Naive thymus-derived CD8-positive, alpha-beta T cell (primary cell): Measurements from ENCODE around the gene CYB561D1. TPM values are rescaled to one million over a fixed set of nuclear protein-coding genes. Genes with fewer than 3 reads are reported as not detected.

Experiments
- ATAC-seq, 2 donors: fragments of 150-1000 bp; cut with Tn5 transposase in 1 of 2; sonication (Bioruptor Pico), chemical (Tn5 transposase) in 1 of 2; 1 replicate in 1 of 2; 2 replicates in 1 of 2; pipeline ENCODE4 v1.10.0; 2021; ENCODE audit warnings: mild to moderate bottlenecking in 2 of 2, moderate library complexity in 2 of 2
- POLR2A ChIA-PET: fragments of 350-600 bp; sonication (Branson Sonifier 250); formaldehyde crosslinking; loops from one replicate; lab custom pipeline; 2021; ENCODE audit warnings: antibody characterized with exemption; lab: Charles Lee
- DNase-seq, 10 donors: peaks; one replicate each; pipeline versions ENCODE4 v3.0.0 to v3.0.0-alpha.2; 2020 to 2022
- H3K27ac Mint-ChIP-seq, 10 donors: one replicate each; pipeline ENCODE4 v1.8.0; 2020 to 2022; ENCODE audit warnings: mild to moderate bottlenecking in 10 of 10, mixed read lengths in 10 of 10, moderate library complexity in 4 of 10, inconsistent platforms in 1 of 10
- H3K27me3 Mint-ChIP-seq, 5 donors: one replicate each; pipeline ENCODE4 v1.8.0; 2021 to 2022; ENCODE audit warnings: mixed read lengths in 5 of 5
- H3K36me3 Mint-ChIP-seq, 3 donors: one replicate each; pipeline ENCODE4 v1.8.0; 2020 to 2022; ENCODE audit warnings: mixed read lengths in 3 of 3, mild to moderate bottlenecking in 2 of 3, inconsistent platforms in 1 of 3
- H3K4me1 Mint-ChIP-seq, 4 donors: one replicate each; pipeline ENCODE4 v1.8.0; 2021 to 2022; ENCODE audit warnings: mixed read lengths in 4 of 4
- H3K4me3 Mint-ChIP-seq, 10 donors: one replicate each; pipeline ENCODE4 v1.8.0; 2020 to 2022; ENCODE audit warnings: mild to moderate bottlenecking in 10 of 10, mixed read lengths in 10 of 10, moderate library complexity in 6 of 10, inconsistent platforms in 1 of 10
- H3K9me3 Mint-ChIP-seq, 9 donors: one replicate each; pipeline ENCODE4 v1.8.0; 2020 to 2022; ENCODE audit warnings: mixed read lengths in 9 of 9, mild to moderate bottlenecking in 3 of 9, inconsistent platforms in 1 of 9, moderate library complexity in 1 of 9
- polyA plus RNA-seq, 3 donors: library from polyadenylated mRNA; unstranded; fragments of 300-500 nt; fragmentation: Illumina TruSeq; gene quantifications; one replicate each; pipeline ENCODE4 v1.2.3, GENCODE V29; 2021
- total RNA-seq, 8 experiments: library from RNA in 2 of 8; stranded (reverse) in 2 of 8; gene quantifications; one replicate each; pipeline ENCODE4 v1.2.3 and lab custom pipeline; 2021 to 2026

CYB561D1 gene
- total and polyA plus RNA-seq, 5 experiments from 2014 or later = 12.4 to 33.6 (median 20.2) TPM

- no peaks in the 10 kb centered on the region for H3K9me3 Mint-ChIP-seq
- peak overlapping the region; percentile 94 to 100 (median 98) for H3K4me3 Mint-ChIP-seq
- DNase-seq = peak; percentile 74 to 94 (median 86)
- peak overlapping the region; percentile 95 to 100 (median 99) for H3K27ac Mint-ChIP-seq
- H3K4me1 Mint-ChIP-seq = peaks cover 15 to 56% (median 49%) of the 10 kb centered on the region in 4 donors
- POLR2A ChIA-PET = interaction anchor here (0.6 to 2.6 kb wide), 12 partner anchors 14 to 488 kb away, joined by 3 to 12 read pairs (median 5); partner anchors contain the start of genes AMPD2, ATXN7L2, CYB561D1 and GNAT2
- H3K27me3 Mint-ChIP-seq = no peaks in the 10 kb centered on the region
- peaks cover 0 to 1% (median 0%) of the 10 kb centered on the region in 3 donors for H3K36me3 Mint-ChIP-seq
- peak; percentile 47 to 56 for ATAC-seq
Observed at GRCh38 chr1:109546311-109547109, 52.6 kb downstream of the CYB561D1 start.

GRCh38 chr1:109547463-109548320, 53.8 kb downstream of the CYB561D1 start:
- Mint-ChIP-seq H3K9me3 (no peaks in the 10 kb centered on the region), H3K36me3 (peaks cover 0 to 6% (median 0%) of the 10 kb centered on the region in 3 donors)

GRCh38 chr1:109548321-109549267, 54.7 kb downstream of the CYB561D1 start, which contains the start of gene GNAI3:
Gene GNAI3 (plus strand): TSS chr1:109548615. CDS start chr1:109548721, 106 bp downstream.
- Mint-ChIP-seq H3K36me3 (peaks cover 0 to 9% (median 0%) of the 10 kb centered on the region in 3 donors), H3K27me3 (no peaks in the 10 kb centered on the region)

More at GRCh38 chr1:109547463-109548320, 53.8 kb downstream of the CYB561D1 start:
- POLR2A ChIA-PET = interaction anchor here (0.6 to 2.8 kb wide), 35 partner anchors 11 to 791 kb away, joined by 3 to 48 read pairs (median 5); partner anchors contain the start of genes AHCYL1, AMIGO1, AMPD2 and CYB561D1
- H3K27ac Mint-ChIP-seq = peak overlapping the region; percentile 95 to 100 (median 99)
- peak in 1 of 2 donors; percentile 16 for ATAC-seq
- peak overlapping the region; percentile 94 to 100 (median 98) for H3K4me3 Mint-ChIP-seq
- H3K4me1 Mint-ChIP-seq = peaks cover 18 to 59% (median 55%) of the 10 kb centered on the region in 4 donors
- no peak for DNase-seq
- no peaks in the 10 kb centered on the region for H3K27me3 Mint-ChIP-seq

More at GRCh38 chr1:109548321-109549267, 54.7 kb downstream of the CYB561D1 start, which contains the start of gene GNAI3:
- peak; percentile 90 to 92 for ATAC-seq
- peak; percentile 84 to 98 (median 94) for DNase-seq
- Mint-ChIP-seq H3K27ac (peak within 1 kb of the TSS; percentile 95 to 100 (median 99)), H3K4me1 (peaks cover 20 to 66% (median 58%) of the 10 kb centered on the region in 4 donors), H3K4me3 (peak within 1 kb of the TSS; percentile 94 to 100 (median 98)), H3K9me3 (no peaks in the 10 kb centered on the region)
- POLR2A ChIA-PET = interaction anchor here (0.6 to 2.8 kb wide), 39 partner anchors 10 to 790 kb away, joined by 3 to 48 read pairs (median 4); partner anchors contain the start of genes AHCYL1, AMIGO1, AMPD2 and ATXN7L2

Other genes starting within 250 kb of the CYB561D1 start
- gene CELSR2, start 244.6 kb upstream of the CYB561D1 start, total RNA-seq = 1 to 10 TPM; 5.4 to 6.8 TPM
- under 1 TPM; 0.20 to 0.94 (median 0.30) TPM for gene CELSR2, start 244.6 kb upstream of the CYB561D1 start, polyA plus RNA-seq
- under 1 TPM in 1 of 2 experiments, not detected in 1; 0.31 TPM for gene PSRC1, start 210.9 kb upstream of the CYB561D1 start, total RNA-seq
- gene PSRC1, start 210.9 kb upstream of the CYB561D1 start, polyA plus RNA-seq = under 1 TPM in 1 of 3 donors, not detected in 2; 0.89 TPM
- gene MYBPHL, start 187.1 kb upstream of the CYB561D1 start, total RNA-seq = not detected
- gene MYBPHL, start 187.1 kb upstream of the CYB561D1 start, polyA plus RNA-seq = not detected
- gene SORT1, start 96.2 kb upstream of the CYB561D1 start, total RNA-seq = 1 to 10 TPM; 2.2 to 2.5 TPM
- 1 to 10 TPM in 2 of 3 donors, under 1 TPM in 1; 0.43 to 1.6 (median 1.2) TPM for gene SORT1, start 96.2 kb upstream of the CYB561D1 start, polyA plus RNA-seq
- 10 to 100 TPM; 71.1 to 74.5 TPM for gene PSMA5, start 67.6 kb upstream of the CYB561D1 start, total RNA-seq
- gene PSMA5, start 67.6 kb upstream of the CYB561D1 start, polyA plus RNA-seq = 10 to 100 TPM; 73.8 to 93.9 (median 84.6) TPM
- not detected for gene SYPL2, start 27.5 kb upstream of the CYB561D1 start, total RNA-seq
- gene SYPL2, start 27.5 kb upstream of the CYB561D1 start, polyA plus RNA-seq = under 1 TPM in 1 of 3 donors, not detected in 2; 0.22 TPM
- gene ATXN7L2, start 10.2 kb upstream of the CYB561D1 start, total RNA-seq = 10 to 100 TPM; 12.7 to 14.1 TPM
- gene ATXN7L2, start 10.2 kb upstream of the CYB561D1 start, polyA plus RNA-seq = 10 to 100 TPM in 1 of 3 donors, 1 to 10 TPM in 2; 4.3 to 10.7 (median 8.6) TPM
- gene AMIGO1, start 15.6 kb downstream of the CYB561D1 start, total RNA-seq = 10 to 100 TPM; 32.8 to 33.3 TPM
- 10 to 100 TPM; 17.8 to 42.2 (median 25.4) TPM for gene AMIGO1, start 15.6 kb downstream of the CYB561D1 start, polyA plus RNA-seq
- 1 to 10 TPM; 1.0 to 1.2 TPM for gene GPR61, start 45.8 kb downstream of the CYB561D1 start, total RNA-seq
- gene GPR61, start 45.8 kb downstream of the CYB561D1 start, polyA plus RNA-seq = 1 to 10 TPM in 1 of 3 donors, under 1 TPM in 1, not detected in 1; 0.71 to 1.1 TPM
- gene GNAI3, start 54.5 kb downstream of the CYB561D1 start, total RNA-seq = 1 to 10 TPM; 6.8 to 7.3 TPM
- gene GNAI3, start 54.5 kb downstream of the CYB561D1 start, polyA plus RNA-seq = 1 to 10 TPM; 7.1 to 7.7 (median 7.7) TPM
- gene GNAT2, start 125.5 kb downstream of the CYB561D1 start, total RNA-seq = not detected
- not detected for gene GNAT2, start 125.5 kb downstream of the CYB561D1 start, polyA plus RNA-seq
- gene AMPD2, start 125.7 kb downstream of the CYB561D1 start, total RNA-seq = 10 to 100 TPM; 71.1 to 76.0 TPM
- gene AMPD2, start 125.7 kb downstream of the CYB561D1 start, polyA plus RNA-seq = 10 to 100 TPM; 21.9 to 33.9 (median 24.4) TPM
- gene GSTM4, start 162.0 kb downstream of the CYB561D1 start, total RNA-seq = 1 to 10 TPM; 2.5 to 3.8 TPM
- gene GSTM4, start 162.0 kb downstream of the CYB561D1 start, polyA plus RNA-seq = 10 to 100 TPM in 2 of 3 donors, 1 to 10 TPM in 1; 8.6 to 17.4 (median 17.3) TPM
- 10 to 100 TPM; 70.7 to 75.9 TPM for gene GSTM2, start 174.0 kb downstream of the CYB561D1 start, total RNA-seq
- gene GSTM2, start 174.0 kb downstream of the CYB561D1 start, polyA plus RNA-seq = 10 to 100 TPM; 20.8 to 51.7 (median 40.7) TPM
- gene GSTM1, start 193.7 kb downstream of the CYB561D1 start, total RNA-seq = under 1 TPM in 1 of 2 experiments, not detected in 1; 0.38 TPM
- gene GSTM1, start 193.7 kb downstream of the CYB561D1 start, polyA plus RNA-seq = 10 to 100 TPM in 2 of 3 donors, not detected in 1; 54.7 to 62.0 TPM
- not detected for gene GSTM5, start 218.2 kb downstream of the CYB561D1 start, total RNA-seq
- gene GSTM5, start 218.2 kb downstream of the CYB561D1 start, polyA plus RNA-seq = 1 to 10 TPM in 1 of 3 donors, not detected in 2; 1.1 TPM
- gene GSTM3, start 246.9 kb downstream of the CYB561D1 start, total RNA-seq = 10 to 100 TPM; 10.7 to 13.2 TPM
- 10 to 100 TPM; 60.0 to 96.3 (median 62.1) TPM for gene GSTM3, start 246.9 kb downstream of the CYB561D1 start, polyA plus RNA-seq